ENCODE measurements around the gene MYMX.

DNA sequence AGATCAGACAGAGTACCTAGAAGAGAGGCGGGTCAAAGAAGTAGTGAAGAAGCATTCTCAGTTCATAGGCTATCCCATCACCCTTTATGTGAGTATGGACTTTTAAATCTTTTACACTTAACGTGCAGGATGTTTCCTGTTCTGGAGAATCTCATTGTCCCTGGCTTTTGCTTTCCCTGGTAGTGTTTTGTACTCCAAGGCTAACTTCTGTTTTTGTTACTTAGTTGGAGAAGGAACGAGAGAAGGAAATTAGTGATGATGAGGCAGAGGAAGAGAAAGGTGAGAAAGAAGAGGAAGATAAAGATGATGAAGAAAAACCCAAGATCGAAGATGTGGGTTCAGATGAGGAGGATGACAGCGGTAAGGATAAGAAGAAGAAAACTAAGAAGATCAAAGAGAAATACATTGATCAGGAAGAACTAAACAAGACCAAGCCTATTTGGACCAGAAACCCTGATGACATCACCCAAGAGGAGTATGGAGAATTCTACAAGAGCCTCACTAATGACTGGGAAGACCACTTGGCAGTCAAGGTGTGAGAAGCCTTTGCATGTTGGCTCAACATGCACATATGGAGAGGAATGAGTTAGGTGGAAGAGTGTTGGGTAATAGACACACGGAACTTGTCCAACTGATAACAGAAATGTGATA is 33.5 kb downstream of the MYMX start:
- TF ChIP-seq POLR2A (IDR thresholded peaks at IDR 0.05; ENCODE audit: low read depth, low read length) (no peak), POLR2AphosphoS5 (IDR thresholded peaks at IDR 0.05; ENCODE audit: low read depth, low read length) (no peak), TAF1 (IDR thresholded peaks at IDR 0.05; ENCODE audit: borderline replicate concordance, low read depth, low read length) (no peak)

Measured in GM12892 (cell line).